Activated CD8-positive, alpha-beta memory T cell treated with anti-CD3 and anti-CD28 coated beads, Interleukin-2, amount 50 U/mL, for 1 hour (primary cell): ENCODE data around the gene CECR2.

ENCODE experiments used
- DNase-seq: peaks from one replicate; pipeline ENCODE4 v3.0.0-alpha.2; 2020; ENCODE audit errors: extremely low read depth

CECR2 gene

GRCh38 chr22:17369439-17370025, at the start of gene CECR2:
Gene CECR2, plus strand, starts transcription at chr22:17369460. Its CDS starts 324 bp downstream, at chr22:17369784.
- no peak for DNase-seq

- DNase-seq, result no peak
Observed at GRCh38 chr22:17319546-17319945, 49.7 kb upstream of the CECR2 start.

- no peak for DNase-seq
Observed at GRCh38 chr22:17322511-17322910, 46.7 kb upstream of the CECR2 start.

GRCh38 chr22:17331690-17332089, 37.6 kb upstream of the CECR2 start:
- no peak for DNase-seq

- DNase-seq, result no peak
Observed at GRCh38 chr22:17332109-17332800, 37.0 kb upstream of the CECR2 start.

- DNase-seq, result no peak
Observed at GRCh38 chr22:17334059-17334458, 35.2 kb upstream of the CECR2 start.

GRCh38 chr22:17334983-17335382, 34.3 kb upstream of the CECR2 start:
- DNase-seq, result no peak

GRCh38 chr22:17336061-17336460, 33.2 kb upstream of the CECR2 start:
- no peak for DNase-seq

- no peak for DNase-seq
Observed at GRCh38 chr22:17337639-17338038, 31.6 kb upstream of the CECR2 start.

GRCh38 chr22:17339095-17339693, 30.1 kb upstream of the CECR2 start:
- DNase-seq, result no peak

- no peak for DNase-seq
Observed at GRCh38 chr22:17342361-17342760, 26.9 kb upstream of the CECR2 start.

GRCh38 chr22:17343766-17344165, 25.5 kb upstream of the CECR2 start:
- no peak for DNase-seq

GRCh38 chr22:17346578-17346977, 22.7 kb upstream of the CECR2 start:
- DNase-seq, result no peak

- no peak for DNase-seq
Observed at GRCh38 chr22:17347724-17348123, 21.5 kb upstream of the CECR2 start.

GRCh38 chr22:17348464-17349103, 20.7 kb upstream of the CECR2 start:
- no peak for DNase-seq

GRCh38 chr22:17349172-17349571, 20.1 kb upstream of the CECR2 start:
- no peak for DNase-seq

GRCh38 chr22:17350292-17350691, 19.0 kb upstream of the CECR2 start:
- no peak for DNase-seq

GRCh38 chr22:17352798-17353197, 16.5 kb upstream of the CECR2 start:
- DNase-seq, result no peak

- DNase-seq, result no peak
Observed at GRCh38 chr22:17357688-17358087, 11.6 kb upstream of the CECR2 start.

GRCh38 chr22:17358415-17358814, 10.8 kb upstream of the CECR2 start:
- DNase-seq, result no peak

GRCh38 chr22:17359501-17359900, 9.8 kb upstream of the CECR2 start:
- no peak for DNase-seq

GRCh38 chr22:17366329-17366728, 2.9 kb upstream of the CECR2 start:
- no peak for DNase-seq

- no peak for DNase-seq
Observed at GRCh38 chr22:17366830-17367229, 2.4 kb upstream of the CECR2 start.
